Spleen (tissue), 11 donors: ENCODE measurements around the gene ZNF687. TPM values are rescaled to one million over a fixed set of nuclear protein-coding genes. Genes with fewer than 3 reads are reported as not detected.
A peak's percentile ranks its signal among the peaks of the same experiment; 100 is the strongest.

ENCODE experiments used
- DNase-seq: peaks from one replicate; pipeline ENCODE4 v3.0.0-alpha.2; 2020
- H3K27ac ChIP-seq, 8 donors: fragments of 200-600 bp; sonication (generic) in 7 of 8; 1 replicate in 4 of 8; 2 replicates in 4 of 8; pipeline versions ENCODE4 v1.5.0 to v1.8.0; 2016 to 2021; ENCODE audit warnings: inconsistent platforms in 4 of 8, mild to moderate bottlenecking in 4 of 8, moderate library complexity in 1 of 8
- H3K27me3 ChIP-seq, 7 donors: fragments of 200-600 bp; sonication (generic) in 6 of 7; replicated peaks in 1 of 7; 1 replicate in 4 of 7; 2 replicates in 3 of 7; pipeline versions ENCODE4 v1.5.0 to v1.8.0; 2016 to 2021; ENCODE audit warnings: inconsistent platforms in 3 of 7, mild to moderate bottlenecking in 1 of 7
- H3K36me3 ChIP-seq, 6 donors: fragments of 200-600 bp; sonication (generic) in 5 of 6; 1 replicate in 4 of 6; 2 replicates in 2 of 6; pipeline versions ENCODE4 v1.5.0 to v1.8.0; 2016 to 2021; ENCODE audit warnings: inconsistent platforms in 2 of 6
- H3K4me1 ChIP-seq, 6 donors: fragments of 200-600 bp; sonication (generic) in 5 of 6; 1 replicate in 3 of 6; 2 replicates in 3 of 6; pipeline versions ENCODE4 v1.5.0 to v1.8.0; 2016 to 2021; ENCODE audit warnings: inconsistent platforms in 3 of 6
- H3K4me3 ChIP-seq, 8 donors: fragments of 200-600 bp; sonication (generic) in 7 of 8; 1 replicate in 4 of 8; 2 replicates in 4 of 8; pipeline versions ENCODE4 v1.5.0 to v1.8.0; 2016 to 2021; ENCODE audit warnings: inconsistent platforms in 4 of 8, mild to moderate bottlenecking in 4 of 8, moderate library complexity in 2 of 8
- H3K9me3 ChIP-seq, 8 donors: fragments of 200-600 bp; sonication (generic) in 7 of 8; 1 replicate in 4 of 8; 2 replicates in 4 of 8; pipeline versions ENCODE4 v1.5.0 to v1.8.0; 2016 to 2021; ENCODE audit warnings: inconsistent platforms in 4 of 8
- CTCF ChIP-seq, 11 experiments: fragments of 200-600 bp in 7 of 11; fragments of 450-650 bp in 4 of 11; sonication (generic) in 4 of 11; IDR thresholded peaks in 8 of 11; conservative IDR thresholded peaks in 3 of 11; 1 replicate in 7 of 11; 2 replicates in 4 of 11; pipeline versions ENCODE4 v1.4.0 to v1.8.0; 2016 to 2021; ENCODE audit warnings: antibody characterized with exemption in 11 of 11, inconsistent platforms in 4 of 11, mild to moderate bottlenecking in 1 of 11
- POLR2A ChIP-seq, 3 donors: fragments of 450-650 bp; IDR thresholded peaks; one replicate each; pipeline ENCODE4 v1.5.1; 2017; ENCODE audit warnings: antibody characterized with exemption in 3 of 3, mild to moderate bottlenecking in 1 of 3
- POLR2AphosphoS5 ChIP-seq, 3 donors: sonication (generic); formaldehyde crosslinking; IDR thresholded peaks; one replicate each; pipeline ENCODE4 v1.5.1; 2017; ENCODE audit warnings: antibody characterized with exemption in 3 of 3
- WGBS, 5 donors: extraction: QIAGEN DNeasy Blood & Tissue Kit in 3 of 5; methylation state at CpG; one replicate each; pipeline versions ENCODE4 v1.1.5 to v1.1.7; 2013 to 2018; 5-methylcytosine and 5-hydroxymethylcytosine counted together
- intact Hi-C: fragments of 100-400 bp; cut with DNase I; formaldehyde crosslinking; loops from one replicate; pipeline ENCODE4 v1.15.0; 2023; ENCODE audit warnings: low total_unique reads
- polyA plus RNA-seq, 3 donors: library from polyadenylated mRNA; stranded (reverse); fragments of 200-250 nt; gene quantifications; one replicate each; pipeline ENCODE4 v1.2.1, GENCODE V29; 2013
- total RNA-seq, 7 donors: library from RNA; depleted of rRNA in 3 of 7; stranded (reverse); fragments of >200 nt in 3 of 7; fragmentation: NEBNext Ultra II Directional in 4 of 7; extraction: Animal tissue kit (Norgen Biotek cat#: 25700) in 4 of 7; gene quantifications; one replicate each; pipeline versions ENCODE4 v1.1.0 to v1.2.1, GENCODE V29; 2016 to 2021
- donor health status: healthy with polysubstance abuse.
- donor health status: DM: no; HTN: no; CAD: no; lungs with moderate emphysema.
- donor health status: DM: no; HTN: no; CAD: no.
- donor health status: Bipolar disorder and iron deficiency.
- donor health status: healthy.
- donor health status: DM: no; HTN: no; CAD: no.
- donor health status: DM: yes; HTN: yes; CAD: no.

Gene ZNF687
- total and polyA plus RNA-seq, 10 donors, result 9.1 to 46.6 (median 30.4) TPM

GRCh38 chr1:151311589-151312331 lies 29.7 kb downstream of the ZNF687 start:
- H3K4me3 ChIP-seq, result no peak overlapping the region
- H3K27me3 ChIP-seq, result no peaks in the 10 kb centered on the region
- peaks cover 4 to 64% (median 37%) of the 10 kb centered on the region in 6 donors for H3K4me1 ChIP-seq
- peaks cover 0 to 100% (median 87%) of the 10 kb centered on the region in 6 donors for H3K36me3 ChIP-seq
- TF ChIP-seq POLR2AphosphoS5 (IDR thresholded peaks at IDR 0.05), result peak in 1 of 3 donors; percentile 71
- no peak for TF ChIP-seq POLR2A (IDR thresholded peaks at IDR 0.05)
- TF ChIP-seq CTCF (IDR thresholded peaks at IDR 0.05 in 8 of 11, conservative IDR thresholded peaks at IDR 0.05 in 3 of 11), result no peak
- peak overlapping the region in 6 of 8 donors; percentile 39 to 68 (median 52) for H3K27ac ChIP-seq
- intact Hi-C loops, result no loop called here
- H3K9me3 ChIP-seq, result no peaks in the 10 kb centered on the region
- 63 to 85% (median 72%) methylated on average over 6 to 7 of the region's 7 CpGs for WGBS, 5 donors
- DNase-seq, result no peak

- peak overlapping the region in 5 of 8 donors; percentile 39 to 68 (median 53) for H3K27ac ChIP-seq
- H3K4me1 ChIP-seq, result peaks cover 4 to 64% (median 37%) of the 10 kb centered on the region in 6 donors
- TF ChIP-seq POLR2AphosphoS5 (IDR thresholded peaks at IDR 0.05), result no peak
- no peak for TF ChIP-seq CTCF (IDR thresholded peaks at IDR 0.05 in 8 of 11, conservative IDR thresholded peaks at IDR 0.05 in 3 of 11)
- no peak for TF ChIP-seq POLR2A (IDR thresholded peaks at IDR 0.05)
- H3K36me3 ChIP-seq, result peaks cover 0 to 100% (median 84%) of the 10 kb centered on the region in 6 donors
- no peak for DNase-seq
- 92 to 94% (median 94%) methylated on average over 4 of the region's 4 CpGs for WGBS, 5 donors
- H3K4me3 ChIP-seq, result no peak overlapping the region
- H3K9me3 ChIP-seq, result no peaks in the 10 kb centered on the region
- intact Hi-C loops, result no loop called here
- H3K27me3 ChIP-seq, result no peaks in the 10 kb centered on the region
Observed at GRCh38 chr1:151312411-151312810, 30.3 kb downstream of the ZNF687 start.

- H3K4me1 ChIP-seq, result peaks cover 4 to 64% (median 37%) of the 10 kb centered on the region in 6 donors
- H3K27ac ChIP-seq, result peak overlapping the region in 2 of 8 donors; percentile 39 to 61
- no peak overlapping the region for H3K4me3 ChIP-seq
- 68 to 83% (median 71%) methylated on average over 8 of the region's 8 CpGs for WGBS, 5 donors
- TF ChIP-seq POLR2AphosphoS5 (IDR thresholded peaks at IDR 0.05) (no peak), POLR2A (IDR thresholded peaks at IDR 0.05) (no peak), CTCF (IDR thresholded peaks at IDR 0.05 in 8 of 11, conservative IDR thresholded peaks at IDR 0.05 in 3 of 11) (no peak)
- no peak for DNase-seq
- H3K36me3 ChIP-seq, result peaks cover 0 to 100% (median 81%) of the 10 kb centered on the region in 6 donors
- H3K27me3 ChIP-seq, result no peaks in the 10 kb centered on the region
- H3K9me3 ChIP-seq, result no peaks in the 10 kb centered on the region
- intact Hi-C loops, result no loop called here
Observed at GRCh38 chr1:151312826-151313225, 30.7 kb downstream of the ZNF687 start.

GRCh38 chr1:151313501-151313900 lies 31.4 kb downstream of the ZNF687 start:
- Histone ChIP-seq H3K4me3 (no peak overlapping the region), H3K4me1 (peaks cover 4 to 64% (median 37%) of the 10 kb centered on the region in 6 donors), H3K27ac (peak overlapping the region in 5 of 8 donors; percentile 13 to 61 (median 22)), H3K27me3 (no peaks in the 10 kb centered on the region), H3K9me3 (no peaks in the 10 kb centered on the region), H3K36me3 (peaks cover 0 to 100% (median 79%) of the 10 kb centered on the region in 6 donors)
- no peak for DNase-seq
- intact Hi-C loops, result no loop called here
- TF ChIP-seq CTCF (IDR thresholded peaks at IDR 0.05 in 8 of 11, conservative IDR thresholded peaks at IDR 0.05 in 3 of 11) (no peak), POLR2A (IDR thresholded peaks at IDR 0.05) (no peak), POLR2AphosphoS5 (IDR thresholded peaks at IDR 0.05) (no peak)
- 65 to 73% (median 68%) methylated on average over 2 of the region's 2 CpGs for WGBS, 5 donors
